Right lobe of liver (tissue), 6 donors: ENCODE results near the gene SKAP2. TPM values are rescaled to one million over a fixed set of nuclear protein-coding genes. Genes with fewer than 3 reads are reported as not detected.

Experiments
- ATAC-seq, 4 donors: fragments of 200-7000 bp; cut with Tn5 transposase; one replicate each; pipeline ENCODE4 v1.9.1; 2020; ENCODE audit warnings: mild to moderate bottlenecking in 4 of 4, moderate library complexity in 4 of 4
- DNase-seq, 3 donors: peaks; one replicate each; pipeline ENCODE4 v3.0.0-alpha.2; 2020
- H3K27ac ChIP-seq, 3 donors: fragments of 200-600 bp; one replicate each; pipeline ENCODE4 v1.8.0; 2022
- H3K27me3 ChIP-seq, 2 donors: fragments of 200-600 bp; one replicate each; pipeline ENCODE4 v1.8.0; 2022
- H3K36me3 ChIP-seq, 4 donors: fragments of 200-600 bp; sonication (generic) in 1 of 4; one replicate each; pipeline versions ENCODE4 v1.5.1 to v1.8.0; 2017 to 2022; ENCODE audit warnings: control low read depth in 1 of 4
- H3K4me1 ChIP-seq, 4 donors: fragments of 200-600 bp; sonication (generic) in 1 of 4; one replicate each; pipeline versions ENCODE4 v1.5.1 to v1.8.0; 2017 to 2022; ENCODE audit warnings: control low read depth in 1 of 4
- H3K4me3 ChIP-seq, 3 donors: fragments of 200-600 bp; one replicate each; pipeline ENCODE4 v1.8.0; 2022
- H3K9me3 ChIP-seq, 4 donors: fragments of 200-600 bp; sonication (generic) in 1 of 4; one replicate each; pipeline versions ENCODE4 v1.5.1 to v1.8.0; 2017 to 2022; ENCODE audit warnings: control low read depth in 1 of 4
- CTCF ChIP-seq, 4 donors: fragments of 200-600 bp in 3 of 4; fragments of 450-650 bp in 1 of 4; IDR thresholded peaks; one replicate each; pipeline versions ENCODE4 v1.5.1 to v1.8.0; 2016 to 2022; ENCODE audit warnings: antibody characterized with exemption in 4 of 4, mild to moderate bottlenecking in 2 of 4
- POLR2A ChIP-seq: fragments of 450-650 bp; IDR thresholded peaks from one replicate; pipeline ENCODE4 v1.6.1; 2017; ENCODE audit warnings: antibody characterized with exemption, mild to moderate bottlenecking
- WGBS: methylation state at CpG from one replicate; pipeline ENCODE4 v1.1.6; 2018; ENCODE audit warnings: low coverage, low lambda C conversion rate; ENCODE audit not compliant: insufficient coverage; ENCODE audit errors: missing lambda C conversion rate; 5-methylcytosine and 5-hydroxymethylcytosine counted together
- intact Hi-C, 2 donors: fragments of 100-400 bp; cut with DNase I; formaldehyde crosslinking; loops; one replicate each; pipeline versions ENCODE4 v1.11.2 to v1.14.1; 2022
- total RNA-seq, 6 experiments: library from RNA; depleted of rRNA in 2 of 6; stranded (reverse); fragments of >200 nt in 2 of 6; fragmentation: NEBNext Ultra II Directional in 3 of 6; extraction: Animal tissue kit (Norgen Biotek cat#: 25700) in 3 of 6; gene quantifications; one replicate each; pipeline versions ENCODE4 v1.1.0 to v1.2.4, GENCODE V29; 2016 to 2023
- donor health status: DM: no; HTN: yes; CAD: no.
- donor health status: DM: no; HTN: no; CAD: no.
- donor health status: DM: no; HTN: no; CAD: no.
- donor health status: DM: no; HTN: yes; CAD: no.
- donor health status: DM: no; HTN: yes; CAD: no.

The SKAP2 gene
- total RNA-seq, 6 experiments from 2014 or later: 4.7 to 19.6 (median 9.0) TPM

- no peak overlapping the region for H3K4me3 ChIP-seq
- TF ChIP-seq CTCF (IDR thresholded peaks at IDR 0.05) (no peak), POLR2A (no peak)
- intact Hi-C loops: no loop called here
Observed at GRCh38 chr7:26900251-26900650, 35.9 kb upstream of the SKAP2 start.

GRCh38 chr7:26899519-26899918 is 35.1 kb upstream of the SKAP2 start:
- no peak overlapping the region for H3K27ac ChIP-seq
- H3K36me3 ChIP-seq: no peaks in the 10 kb centered on the region
- TF ChIP-seq CTCF (IDR thresholded peaks at IDR 0.05) (no peak), POLR2A (no peak)
- no peaks in the 10 kb centered on the region for H3K27me3 ChIP-seq
- DNase-seq: no peak
- no peaks in the 10 kb centered on the region for H3K4me1 ChIP-seq
- ATAC-seq: no peak
- 64% methylated on average over 1 of the region's 1 CpG for WGBS
- H3K4me3 ChIP-seq: no peak overlapping the region
- H3K9me3 ChIP-seq: no peaks in the 10 kb centered on the region
- intact Hi-C loops: no loop called here

More at GRCh38 chr7:26900251-26900650, 35.9 kb upstream of the SKAP2 start:
- Histone ChIP-seq H3K9me3 (no peaks in the 10 kb centered on the region), H3K4me1 (no peaks in the 10 kb centered on the region), H3K27me3 (no peaks in the 10 kb centered on the region), H3K36me3 (no peaks in the 10 kb centered on the region), H3K27ac (no peak overlapping the region)
- no peak for ATAC-seq
- DNase-seq: no peak

GRCh38 chr7:26898891-26899290 is 34.5 kb upstream of the SKAP2 start:
- Histone ChIP-seq H3K27ac (no peak overlapping the region), H3K36me3 (no peaks in the 10 kb centered on the region), H3K4me1 (no peaks in the 10 kb centered on the region), H3K9me3 (no peaks in the 10 kb centered on the region), H3K4me3 (no peak overlapping the region), H3K27me3 (no peaks in the 10 kb centered on the region)
- no peak for DNase-seq
- no peak for TF ChIP-seq CTCF (IDR thresholded peaks at IDR 0.05)
- no peak for TF ChIP-seq POLR2A
- intact Hi-C loops: no loop called here
- 68% methylated on average over 2 of the region's 2 CpGs for WGBS
- peak in 1 of 4 donors; percentile 32 for ATAC-seq

- DNase-seq (no peak), ATAC-seq (no peak)
- Histone ChIP-seq H3K4me1 (no peaks in the 10 kb centered on the region), H3K9me3 (no peaks in the 10 kb centered on the region), H3K36me3 (no peaks in the 10 kb centered on the region), H3K27ac (no peak overlapping the region), H3K27me3 (no peaks in the 10 kb centered on the region), H3K4me3 (no peak overlapping the region)
- TF ChIP-seq POLR2A (no peak), CTCF (IDR thresholded peaks at IDR 0.05) (no peak)
- intact Hi-C loops: no loop called here
- 50% methylated on average over 1 of the region's 1 CpG for WGBS
Observed at GRCh38 chr7:26897928-26898327, 33.5 kb upstream of the SKAP2 start.
